ENCODE measurements around the gene DCTD. TPM values are rescaled to one million over a fixed set of nuclear protein-coding genes. Genes with fewer than 3 reads are reported as not detected.
A peak's percentile ranks its signal among the peaks of the same experiment; 100 is the strongest.

DCTD gene
- total RNA-seq, 1 donor: 91.2 TPM

DNA sequence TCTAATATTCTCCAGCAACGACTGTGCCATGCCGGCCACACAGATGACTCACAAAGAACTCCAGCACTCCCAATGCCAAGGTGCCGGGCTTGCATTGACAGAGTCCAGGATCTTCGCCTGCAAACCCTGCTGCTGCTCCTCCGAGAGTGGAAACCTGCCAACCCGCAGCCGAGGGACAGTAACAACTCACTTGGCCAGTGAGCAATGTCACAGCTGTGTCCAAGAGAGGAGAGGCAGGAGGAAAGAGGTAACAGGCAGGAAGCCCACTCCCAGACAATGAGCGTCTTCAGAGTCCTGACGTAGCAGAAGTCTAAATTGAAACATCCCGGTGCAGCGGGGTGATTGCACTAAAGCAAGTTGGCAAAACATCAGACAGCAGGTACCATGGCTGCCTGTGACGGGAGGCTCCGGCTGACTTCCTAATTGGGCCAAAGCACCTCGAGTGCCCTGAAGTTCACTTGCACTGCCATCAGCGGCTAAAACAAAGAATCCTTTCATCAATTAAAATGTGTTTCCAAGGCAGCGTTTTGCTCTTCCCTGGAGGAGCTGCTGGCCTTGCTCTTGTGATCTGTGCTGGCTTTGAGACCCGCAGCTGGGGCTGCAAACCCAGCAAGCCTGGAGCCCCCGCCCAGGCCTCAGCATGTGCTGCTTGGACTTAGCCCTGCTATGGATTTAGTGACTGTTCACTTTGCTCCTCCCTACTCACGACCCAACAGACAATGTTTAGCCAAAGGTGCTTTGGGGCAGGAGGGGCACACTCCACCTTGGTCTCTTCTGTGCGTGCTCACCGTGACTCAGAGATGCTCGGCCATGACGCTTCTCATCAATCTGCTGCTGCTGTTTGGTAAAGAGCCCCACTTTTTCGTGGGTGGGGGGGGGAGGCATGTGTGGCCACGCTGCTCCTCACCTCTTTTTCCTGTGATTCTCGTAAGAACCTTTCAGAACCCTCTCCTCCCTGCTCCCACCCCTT, 36.5 kb downstream of the DCTD start:
- TF ChIP-seq, protein P1, sequence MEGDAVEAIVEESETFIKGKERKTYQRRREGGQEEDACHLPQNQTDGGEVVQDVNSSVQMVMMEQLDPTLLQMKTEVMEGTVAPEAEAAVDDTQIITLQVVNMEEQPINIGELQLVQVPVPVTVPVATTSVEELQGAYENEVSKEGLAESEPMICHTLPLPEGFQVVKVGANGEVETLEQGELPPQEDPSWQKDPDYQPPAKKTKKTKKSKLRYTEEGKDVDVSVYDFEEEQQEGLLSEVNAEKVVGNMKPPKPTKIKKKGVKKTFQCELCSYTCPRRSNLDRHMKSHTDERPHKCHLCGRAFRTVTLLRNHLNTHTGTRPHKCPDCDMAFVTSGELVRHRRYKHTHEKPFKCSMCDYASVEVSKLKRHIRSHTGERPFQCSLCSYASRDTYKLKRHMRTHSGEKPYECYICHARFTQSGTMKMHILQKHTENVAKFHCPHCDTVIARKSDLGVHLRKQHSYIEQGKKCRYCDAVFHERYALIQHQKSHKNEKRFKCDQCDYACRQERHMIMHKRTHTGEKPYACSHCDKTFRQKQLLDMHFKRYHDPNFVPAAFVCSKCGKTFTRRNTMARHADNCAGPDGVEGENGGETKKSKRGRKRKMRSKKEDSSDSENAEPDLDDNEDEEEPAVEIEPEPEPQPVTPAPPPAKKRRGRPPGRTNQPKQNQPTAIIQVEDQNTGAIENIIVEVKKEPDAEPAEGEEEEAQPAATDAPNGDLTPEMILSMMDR (IDR thresholded peaks at IDR 0.05; ENCODE audit: insufficient read depth, low read length): no peak
- peak; percentile 23 for DNase-seq (ENCODE audit: low read depth)
- H3K4me3 ChIP-seq (ENCODE audit: low read depth, low read length): no peak overlapping the region

DNA sequence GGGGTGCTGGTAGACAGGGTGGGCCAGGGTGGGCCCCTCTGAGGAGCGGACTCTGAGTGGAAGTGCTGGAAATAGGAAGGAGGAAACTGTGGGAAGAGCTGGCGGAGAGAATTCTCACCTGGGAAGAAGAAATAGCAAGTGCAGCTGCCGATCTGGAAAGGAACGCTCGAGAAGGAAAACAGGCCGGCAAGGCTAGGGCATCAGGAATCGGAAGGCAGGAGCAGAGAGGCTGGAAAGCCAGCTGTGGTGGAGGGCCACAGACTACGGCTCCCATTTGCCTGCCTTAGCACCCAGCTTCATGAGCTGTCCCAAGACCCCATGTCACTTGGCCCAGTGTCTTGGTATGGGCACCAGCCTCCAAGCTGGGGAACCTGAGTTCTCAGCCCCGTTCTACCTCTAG, 37.3 kb downstream of the DCTD start:
- TF ChIP-seq, protein P1 (IDR thresholded peaks at IDR 0.05; ENCODE audit: insufficient read depth, low read length): no peak
- no peak overlapping the region for H3K4me3 ChIP-seq (ENCODE audit: low read depth, low read length)
- no peak for DNase-seq (ENCODE audit: low read depth)

DNA sequence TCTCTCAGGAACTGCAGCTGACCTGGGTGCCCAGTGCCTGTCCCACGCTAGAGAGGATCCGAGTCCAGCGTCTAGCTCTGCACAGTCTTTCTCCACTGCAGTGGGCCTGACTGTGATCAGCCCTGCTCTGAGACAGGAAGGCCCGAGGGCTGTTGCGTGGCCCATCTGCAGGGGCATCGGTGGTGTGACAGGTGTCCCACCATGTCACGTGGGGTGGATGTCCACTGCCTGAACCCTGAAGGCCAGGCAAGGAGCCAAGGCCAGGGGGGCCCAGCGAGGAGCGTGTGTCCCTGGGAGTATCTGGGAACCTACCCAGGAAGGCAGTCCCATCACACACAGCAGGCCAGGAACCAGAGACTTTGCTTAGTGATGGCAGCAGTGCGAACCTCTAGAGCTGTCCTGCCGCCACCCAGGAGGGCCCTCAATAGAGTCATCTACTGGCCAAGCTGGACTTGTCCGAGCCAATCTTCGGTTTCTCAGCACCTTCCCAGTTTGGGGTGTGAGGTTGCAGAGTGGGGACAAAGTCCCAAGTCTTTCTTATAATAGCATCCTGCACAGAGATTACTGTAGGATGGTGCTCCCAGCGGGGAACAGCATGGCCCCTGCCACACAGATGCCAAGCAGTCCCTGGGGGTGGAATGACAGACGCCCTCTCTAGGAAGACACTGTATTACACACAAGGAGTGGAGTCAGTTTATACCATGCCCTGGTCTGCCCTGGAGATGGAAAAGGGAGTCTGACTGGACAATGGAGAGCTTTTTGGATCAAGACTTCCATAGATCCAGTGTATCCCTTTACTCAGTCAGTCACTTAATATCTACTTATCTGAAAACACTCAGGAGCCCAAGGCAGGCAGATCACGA, 38.3 kb downstream of the DCTD start:
- no peak for DNase-seq (ENCODE audit: low read depth)
- TF ChIP-seq, protein P1 (IDR thresholded peaks at IDR 0.05; ENCODE audit: insufficient read depth, low read length): no peak

DNA sequence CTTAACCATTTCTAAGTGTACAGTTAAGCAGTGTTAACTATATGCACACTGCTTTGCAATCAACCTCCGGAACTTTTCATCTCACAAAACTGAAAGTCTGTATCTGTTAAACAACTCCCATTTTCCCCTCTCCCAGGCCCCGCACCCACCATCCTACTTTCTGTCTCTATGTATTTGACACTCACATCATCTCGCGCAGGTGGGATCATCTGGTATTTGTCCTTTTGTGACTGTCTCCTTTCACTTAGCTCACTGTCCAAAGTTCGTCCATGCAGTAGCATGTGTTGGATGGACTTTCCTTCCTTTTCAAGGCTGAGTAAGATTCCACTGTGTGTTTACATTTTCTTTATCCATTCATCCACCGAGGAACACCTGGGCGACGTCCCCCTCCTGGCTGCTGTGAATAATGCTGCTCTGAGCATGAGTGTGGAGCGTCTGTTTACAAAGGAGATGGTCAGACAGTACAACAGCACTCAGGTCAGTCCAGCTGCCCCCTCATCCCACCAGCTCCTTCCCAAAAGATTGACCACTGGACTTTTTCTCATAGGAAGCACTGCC, 39.8 kb downstream of the DCTD start:
- no peak for DNase-seq (ENCODE audit: low read depth)
- no peak overlapping the region for H3K4me3 ChIP-seq (ENCODE audit: low read depth, low read length)
- TF ChIP-seq, protein P1 (IDR thresholded peaks at IDR 0.05; ENCODE audit: insufficient read depth, low read length): no peak

More for the DNA sequence above, 38.3 kb downstream of the DCTD start:
- no peak overlapping the region for H3K4me3 ChIP-seq (ENCODE audit: low read depth, low read length)

DNA sequence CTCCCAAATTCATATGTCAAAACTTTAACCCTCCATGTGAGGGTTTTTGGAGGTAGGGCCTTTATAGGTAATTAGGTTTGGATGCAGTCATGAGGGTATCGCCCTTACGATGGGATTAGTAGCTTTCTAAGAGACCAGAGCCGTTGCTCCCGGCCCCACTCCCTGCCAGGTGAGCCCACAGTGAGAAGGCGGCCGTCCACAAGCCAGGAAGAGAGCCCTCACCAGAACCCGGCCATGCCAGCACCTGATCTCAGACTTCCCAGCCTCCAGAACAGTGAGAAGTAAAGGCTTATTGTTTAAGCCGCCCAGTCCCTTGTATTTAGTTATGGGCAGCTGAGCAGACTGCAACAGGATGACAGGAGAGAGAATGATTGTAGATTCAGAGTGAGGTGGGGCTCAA, 40.8 kb downstream of the DCTD start:
- TF ChIP-seq, protein P1 (IDR thresholded peaks at IDR 0.05; ENCODE audit: insufficient read depth, low read length): no peak
- H3K4me3 ChIP-seq (ENCODE audit: low read depth, low read length): no peak overlapping the region
- no peak for DNase-seq (ENCODE audit: low read depth)

All from fibroblast of the aortic adventitia (primary cell).